IPS-18c (cell line): ENCODE measurements around the gene HOXC4.

Experiments
- H3K4me3 ChIP-seq: 2 replicates; pipeline ENCODE4 v1.7.0; 2013; ENCODE audit warnings: low read depth, mild to moderate bottlenecking, low read length, moderate library complexity; ENCODE audit not compliant: insufficient read depth
- H3K9me3 ChIP-seq: one replicate; pipeline ENCODE4 v1.6.1; 2013; ENCODE audit warnings: mild to moderate bottlenecking, low read length, moderate library complexity; ENCODE audit not compliant: control insufficient read depth, insufficient read depth

Gene HOXC4

GRCh38 chr12:54012631-54013409 is 40.8 kb upstream of the HOXC4 start:
- no peak overlapping the region for H3K4me3 ChIP-seq
- H3K9me3 ChIP-seq, result peaks cover 2% of the 10 kb centered on the region

DNA sequence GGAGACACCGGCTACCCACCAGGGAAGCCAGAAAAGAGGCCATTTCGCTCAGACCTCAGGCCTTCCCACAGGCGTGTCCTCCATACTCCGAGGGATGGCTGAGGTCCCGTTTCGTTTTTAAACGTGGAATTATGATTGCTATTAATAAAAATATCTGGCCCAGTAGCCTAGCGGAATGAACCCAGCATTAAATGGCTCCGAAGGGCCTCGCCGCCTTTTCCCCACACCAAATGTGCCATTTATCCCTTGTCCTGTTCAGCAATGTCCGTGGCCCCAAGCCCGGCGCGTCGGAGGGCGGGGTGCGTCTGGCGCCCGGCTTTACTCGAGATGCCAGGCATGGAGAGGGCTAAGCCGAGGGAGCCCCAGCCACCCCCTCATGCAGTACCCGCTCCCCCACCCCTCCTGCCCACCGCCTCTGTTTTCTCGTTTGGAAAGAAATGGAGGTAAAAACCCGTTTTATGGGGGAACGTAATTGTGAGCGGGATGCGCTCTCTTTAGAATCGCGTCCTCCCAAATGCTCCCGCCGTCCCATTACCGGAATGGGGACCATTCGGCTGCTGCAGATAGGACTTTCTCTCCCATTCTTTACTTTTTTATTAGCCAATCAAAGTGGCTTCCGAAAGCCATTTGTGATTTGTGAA is 39.1 kb upstream of the HOXC4 start:
- no peak overlapping the region for H3K4me3 ChIP-seq

DNA sequence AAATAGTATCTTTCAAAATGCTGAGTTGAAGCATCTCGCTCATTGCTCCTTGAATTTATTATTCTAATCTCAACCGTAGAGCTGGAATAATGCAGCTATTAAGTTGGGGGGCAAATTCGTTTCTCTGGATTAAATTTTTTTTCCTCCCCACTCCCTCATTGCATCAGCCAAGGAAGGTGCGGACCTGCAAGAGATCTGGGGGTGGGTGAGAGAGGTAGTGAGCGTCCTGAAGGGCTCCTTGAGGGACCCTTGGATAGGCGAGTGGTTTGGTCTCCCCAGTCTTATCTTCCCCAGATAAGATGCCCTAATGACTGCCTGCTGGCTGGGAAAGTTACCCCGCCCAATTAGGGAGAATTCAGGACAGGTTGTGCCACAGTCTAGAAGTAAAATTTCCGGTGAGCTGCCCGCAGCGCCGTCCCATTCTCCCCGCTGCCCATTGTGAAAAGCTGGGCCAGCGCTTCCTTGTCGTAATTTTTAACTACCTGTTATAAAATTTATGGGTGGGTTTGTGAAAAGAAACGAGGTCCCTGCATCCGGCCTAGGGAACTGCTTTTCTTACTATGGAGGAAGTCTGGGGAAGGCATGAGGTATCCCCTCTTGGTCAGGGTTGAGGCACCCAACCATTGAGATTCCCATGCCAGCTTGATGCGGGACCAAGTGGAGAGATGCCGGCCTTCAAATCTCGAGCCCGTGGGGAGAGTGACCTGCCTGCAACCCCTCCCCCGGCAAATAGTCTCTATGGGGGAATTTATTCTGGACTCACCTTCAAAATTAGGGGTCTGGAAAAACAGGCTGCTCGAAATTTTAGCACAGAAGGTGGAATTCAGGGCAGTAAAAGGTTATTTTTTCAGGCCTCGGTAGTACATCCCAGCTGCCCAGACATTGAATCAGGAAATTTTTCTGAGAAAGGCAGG is 38.4 kb upstream of the HOXC4 start:
- no peak overlapping the region for H3K4me3 ChIP-seq
- H3K9me3 ChIP-seq, result no peaks in the 10 kb centered on the region

More for the DNA sequence above, 39.1 kb upstream of the HOXC4 start:
- peaks cover 2% of the 10 kb centered on the region for H3K9me3 ChIP-seq

- peaks cover under 1% of the 10 kb centered on the region for H3K9me3 ChIP-seq
- H3K4me3 ChIP-seq, result no peak overlapping the region
These were observed 37.6 kb upstream of the HOXC4 start for GRCh38 chr12:54016051-54016450.

DNA sequence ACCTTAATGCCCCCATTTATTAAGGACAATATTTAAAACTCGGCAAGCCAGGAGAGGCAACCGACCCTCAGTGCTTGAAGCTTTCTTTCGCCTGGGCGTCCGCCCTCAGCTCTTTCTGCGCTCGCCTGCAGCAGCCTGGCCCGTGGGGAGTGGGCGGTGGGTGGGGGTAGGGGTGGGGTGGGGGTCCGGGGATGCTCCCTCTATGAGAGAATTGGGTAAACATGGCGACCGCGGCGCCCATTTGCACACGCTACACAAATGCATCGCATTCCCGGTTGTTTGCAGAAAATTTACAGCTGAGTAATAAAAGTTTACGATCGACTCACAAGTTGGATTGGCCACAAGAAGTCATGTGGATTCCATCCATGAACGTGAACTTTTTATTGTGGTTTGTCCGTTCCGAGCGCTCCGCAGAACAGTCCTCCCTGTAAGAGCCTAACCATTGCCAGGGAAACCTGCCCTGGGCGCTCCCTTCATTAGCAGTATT is 37.1 kb upstream of the HOXC4 start:
- H3K4me3 ChIP-seq, result no peak overlapping the region

GRCh38 chr12:54017027-54017788 is 36.4 kb upstream of the HOXC4 start:
- H3K4me3 ChIP-seq, result peak overlapping the region; percentile 34
- H3K9me3 ChIP-seq, result peaks cover 2% of the 10 kb centered on the region

More for the DNA sequence above, 37.1 kb upstream of the HOXC4 start:
- H3K9me3 ChIP-seq, result peaks cover 2% of the 10 kb centered on the region

DNA sequence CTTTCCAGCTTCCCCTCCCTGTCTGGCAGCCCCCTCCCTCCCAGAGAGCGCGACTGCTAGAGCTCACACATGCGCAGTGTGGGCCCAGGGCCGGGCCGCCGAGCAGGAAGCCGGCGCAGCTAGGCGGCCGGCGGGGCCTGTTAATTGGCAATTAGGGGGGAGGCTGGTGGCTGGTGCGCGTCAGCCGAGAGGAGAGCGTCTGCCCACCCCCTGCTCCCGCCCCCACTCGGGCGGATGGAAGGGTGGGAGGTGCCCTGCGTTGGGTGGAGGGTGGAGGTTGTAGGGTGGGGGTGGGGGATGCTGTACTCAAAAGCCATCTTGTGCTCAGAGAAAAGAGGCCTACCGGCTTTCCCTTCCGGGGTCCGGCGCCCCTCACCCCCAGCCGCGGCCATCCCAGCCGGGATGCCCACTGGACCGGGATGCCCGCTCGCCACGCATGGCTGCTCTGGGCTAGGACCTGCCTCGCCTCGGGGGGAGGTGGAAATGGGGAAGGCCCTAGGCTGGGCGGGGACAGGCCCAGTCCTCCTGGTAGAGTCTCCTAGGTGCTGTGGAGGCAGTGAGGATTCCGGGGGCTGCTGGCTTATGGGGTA is 35.7 kb upstream of the HOXC4 start:
- H3K9me3 ChIP-seq, result peaks cover 2% of the 10 kb centered on the region
- H3K4me3 ChIP-seq, result peak overlapping the region; percentile 34

DNA sequence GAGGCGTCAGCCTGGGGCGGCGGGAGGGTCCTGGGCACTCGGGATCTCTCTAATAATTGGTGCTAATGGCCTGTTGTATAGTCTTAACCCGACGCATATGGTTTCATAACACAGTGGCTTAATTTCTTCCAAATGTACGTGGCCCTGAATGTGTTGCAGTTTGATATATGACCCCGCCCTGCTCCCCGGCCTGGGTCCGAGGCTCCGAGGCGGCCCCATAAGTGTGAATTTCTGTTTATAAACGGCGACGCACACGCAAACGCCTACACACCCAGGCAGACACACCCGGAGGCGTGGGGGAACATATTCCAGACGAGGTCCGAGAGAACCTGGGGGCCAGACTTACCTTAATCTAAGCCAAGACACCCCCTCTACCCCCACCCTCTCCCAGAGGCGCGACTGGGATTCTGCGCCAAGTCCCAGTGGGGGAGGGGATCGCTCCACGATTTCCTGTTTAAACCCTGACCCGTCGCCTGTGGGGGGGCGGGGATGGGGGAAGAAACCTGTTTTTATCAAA is 35.1 kb upstream of the HOXC4 start:
- Histone ChIP-seq H3K4me3 (peak overlapping the region; percentile 34; the same call in 1 of the 2 replicates), H3K9me3 (peaks cover 2% of the 10 kb centered on the region)

DNA sequence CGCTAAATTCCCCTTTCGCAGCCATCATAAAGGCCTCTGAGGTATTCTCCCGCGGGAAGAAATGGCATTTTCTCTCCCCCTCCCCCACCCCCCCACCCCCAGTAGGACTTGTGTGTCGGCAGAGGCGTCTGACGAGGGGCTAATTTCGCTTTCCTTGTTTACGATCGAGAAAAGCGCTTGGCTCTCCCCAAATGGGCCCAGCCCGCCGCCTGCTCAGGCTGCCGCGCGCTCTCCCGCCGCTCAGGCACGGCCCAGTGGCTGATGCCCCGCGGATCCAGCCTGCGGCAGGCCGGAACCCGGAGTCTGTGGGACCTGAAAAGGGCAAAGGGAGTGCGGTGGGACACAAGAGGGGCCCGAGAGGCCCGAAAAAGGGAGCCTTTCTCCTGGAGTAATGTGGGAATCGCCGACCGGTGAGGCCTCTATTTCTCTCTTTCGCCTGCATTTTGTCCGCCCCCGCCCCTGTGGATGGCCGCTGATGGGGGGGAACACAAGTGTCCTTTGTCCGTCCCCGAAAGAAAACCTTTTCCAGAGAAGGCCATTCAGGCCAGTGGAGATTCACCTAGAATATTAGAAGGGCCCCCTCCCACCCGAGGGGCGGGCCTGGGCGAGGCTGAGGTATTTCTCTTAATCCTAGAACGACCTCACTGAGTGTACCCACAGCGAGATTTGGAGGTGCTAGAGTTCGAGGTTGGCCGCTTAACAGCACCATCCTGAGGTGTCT is 34.4 kb upstream of the HOXC4 start:
- Histone ChIP-seq H3K9me3 (peaks cover 2% of the 10 kb centered on the region), H3K4me3 (peak overlapping the region; percentile 28; the same call in 1 of the 2 replicates)

GRCh38 chr12:54019924-54020590 is 33.6 kb upstream of the HOXC4 start:
- Histone ChIP-seq H3K9me3 (peaks cover 2% of the 10 kb centered on the region), H3K4me3 (no peak overlapping the region)

DNA sequence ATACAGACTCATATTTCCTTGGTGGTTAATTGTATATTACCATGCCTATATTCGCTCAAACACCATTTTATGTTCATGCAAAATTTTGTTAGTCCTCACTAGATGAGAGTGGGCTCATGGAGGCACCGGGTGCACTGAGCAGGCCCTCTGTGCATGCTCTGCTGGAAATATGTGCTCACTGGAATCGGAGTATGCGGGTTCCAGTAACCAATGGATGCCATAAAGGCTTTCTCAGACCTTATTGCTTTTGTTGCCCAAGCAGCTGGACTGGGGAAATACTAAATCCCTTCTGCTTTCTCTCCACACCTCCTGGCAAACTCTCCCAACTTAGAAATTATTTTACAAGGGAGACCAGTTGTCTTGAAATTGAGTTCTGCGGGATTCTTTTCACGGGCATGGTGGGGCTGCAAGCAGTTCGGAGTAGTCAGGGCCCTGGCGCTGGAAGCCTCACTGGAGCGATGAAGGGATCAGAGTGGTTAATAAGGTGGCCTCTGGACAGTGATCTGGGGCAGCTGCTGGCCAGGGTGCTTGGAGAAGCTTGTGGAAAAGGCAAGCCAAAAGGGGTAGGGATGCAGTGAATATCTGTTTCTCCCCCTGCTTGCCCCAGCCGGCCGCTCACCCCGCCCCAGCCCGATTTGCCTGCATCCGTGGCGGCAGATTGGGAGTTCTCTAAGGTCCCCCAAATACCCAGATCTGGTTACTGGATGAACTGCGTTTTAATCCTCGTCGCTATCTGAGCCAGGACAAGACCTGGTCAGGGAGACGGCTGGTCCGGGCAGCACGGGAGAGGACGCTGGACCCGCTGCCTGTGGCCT is 32.8 kb upstream of the HOXC4 start:
- Histone ChIP-seq H3K9me3 (peaks cover 2% of the 10 kb centered on the region), H3K4me3 (no peak overlapping the region)

- H3K4me3 ChIP-seq, result no peak overlapping the region
- peaks cover 2% of the 10 kb centered on the region for H3K9me3 ChIP-seq
These were observed 32.1 kb upstream of the HOXC4 start for GRCh38 chr12:54021432-54022013.

- no peak overlapping the region for H3K4me3 ChIP-seq
- peaks cover 2% of the 10 kb centered on the region for H3K9me3 ChIP-seq
These were observed 30.4 kb upstream of the HOXC4 start for GRCh38 chr12:54022960-54023884.
